K562 (cell line): ENCODE data around the gene NFILZ. TPM values are rescaled to one million over a fixed set of nuclear protein-coding genes. Genes with fewer than 3 reads are reported as not detected.

ENCODE experiments used
- ATAC-seq: fragments of 200-7000 bp; cut with Tn5 transposase; 3 replicates; pipeline ENCODE4 v1.9.1; 2020; ENCODE audit warnings: moderate library complexity
- BruUV-seq: library from RNA; stranded (reverse); fragments of 400-500 nt; replicated peaks from 2 replicates; lab custom pipeline; 2021; lab: Mats Ljungman, UMichigan
- CTCF ChIA-PET: fragments of 300-600 bp; formaldehyde crosslinking; extraction: SDS; loops from one replicate; lab custom pipeline; 2021; ENCODE audit warnings: low intra/inter-chr PET ratio; lab: Yijun Ruan, JAX
- POLR2A ChIA-PET: fragments of 300-600, 350-650 bp; sonication (Branson Sonifier 250); formaldehyde crosslinking; extraction: SDS; loops from one replicate; lab custom pipeline; 2021; ENCODE audit warnings: antibody characterized with exemption, inconsistent platforms; lab: Yijun Ruan, JAX
- DNase-seq, 4 experiments: peaks; one replicate each; pipeline versions ENCODE4 v3.0.0 to v3.0.0-alpha.2; 2011 to 2018; ENCODE audit warnings: low spot score in 3 of 4, mixed read lengths in 3 of 4; ENCODE audit errors: extremely low read depth in 1 of 4
- FAIRE-seq: peaks from 2 replicates; lab custom pipeline; 2011; peaks lifted over from hg19 to GRCh38; lab: Jason Lieb, UNC
- H2AFZ ChIP-seq: 2 replicates; pipeline ENCODE4 v1.6.0; 2011; ENCODE audit warnings: low read depth, low read length, control low read depth, inconsistent platforms
- H3K27ac ChIP-seq: fragments of 200-600 bp; 3 replicates; pipeline ENCODE4 v1.8.0; 2011; ENCODE audit warnings: low read depth, mild to moderate bottlenecking, control low read depth, inconsistent platforms, low read length, moderate library complexity, mixed read lengths; ENCODE audit errors: extremely low read depth
- H3K27me3 ChIP-seq, 2 experiments: fragments of 300-600 bp in 1 of 2; 2 replicates in 1 of 2; 3 replicates in 1 of 2; pipeline versions ENCODE4 v1.6.0 to v1.8.0; 2011; ENCODE audit warnings: inconsistent platforms in 2 of 2, low read length in 2 of 2, mild to moderate bottlenecking in 1 of 2, mixed read lengths in 1 of 2, moderate library complexity in 1 of 2; ENCODE audit not compliant: control insufficient read depth in 2 of 2, insufficient read depth in 2 of 2
- H3K36me3 ChIP-seq: fragments of 300-600 bp; 3 replicates; pipeline ENCODE4 v1.8.0; 2011; ENCODE audit warnings: mild to moderate bottlenecking, low read length, inconsistent platforms; ENCODE audit not compliant: control insufficient read depth, insufficient read depth
- H3K4me1 ChIP-seq, 2 experiments: fragments of 200-600 bp in 1 of 2; replicated peaks in 1 of 2; 2 replicates in 1 of 2; 3 replicates in 1 of 2; pipeline versions ENCODE4 v1.5.1 to v1.8.0; 2011; ENCODE audit warnings: inconsistent platforms in 2 of 2, low read length in 2 of 2, mild to moderate bottlenecking in 1 of 2, mixed read lengths in 1 of 2, moderate library complexity in 1 of 2; ENCODE audit not compliant: control insufficient read depth in 2 of 2, insufficient read depth in 2 of 2
- H3K4me2 ChIP-seq: 2 replicates; pipeline ENCODE4 v1.6.1; 2011; ENCODE audit warnings: low read length, control low read depth, inconsistent platforms, mixed read lengths; ENCODE audit not compliant: insufficient read depth
- H3K4me3 ChIP-seq: fragments of 200-600 bp; sonication (generic), shearing (Covaris generic); 2 replicates; pipeline ENCODE4 v1.5.1; 2016; ENCODE audit warnings: control low read depth, inconsistent platforms
- H3K79me2 ChIP-seq: fragments of 200-600 bp; 3 replicates; pipeline ENCODE4 v1.8.0; 2011; ENCODE audit warnings: low read length, inconsistent platforms; ENCODE audit not compliant: control insufficient read depth, insufficient read depth
- H3K9ac ChIP-seq, 2 experiments: 2 replicates each; pipeline versions ENCODE4 v1.6.0 to v1.6.1; 2011; ENCODE audit warnings: low read depth in 2 of 2, low read length in 2 of 2, control low read depth in 1 of 2, inconsistent platforms in 1 of 2, mild to moderate bottlenecking in 1 of 2, mixed read lengths in 1 of 2; ENCODE audit not compliant: insufficient read depth in 1 of 2
- H3K9me1 ChIP-seq: one replicate; pipeline ENCODE4 v1.6.0; 2011; ENCODE audit warnings: inconsistent platforms, mild to moderate bottlenecking, low read length, moderate library complexity; ENCODE audit not compliant: control insufficient read depth, insufficient read depth
- H3K9me3 ChIP-seq: replicated peaks from 2 replicates; pipeline ENCODE4 v1.5.1; 2011; ENCODE audit warnings: low read depth, low read length, inconsistent platforms; ENCODE audit not compliant: control insufficient read depth, insufficient read depth
- H4K20me1 ChIP-seq: replicated peaks from 2 replicates; pipeline ENCODE4 v1.6.1; 2011; ENCODE audit warnings: low read length, inconsistent platforms, mixed read lengths; ENCODE audit not compliant: control insufficient read depth, insufficient read depth
- CTCF ChIP-seq, 3 experiments: IDR thresholded peaks in 2 of 3; conservative IDR thresholded peaks in 1 of 3; 2 replicates each; pipeline ENCODE4 v1.5.1; 2011 to 2012; ENCODE audit warnings: low read length in 3 of 3, mild to moderate bottlenecking in 3 of 3, control low read depth in 2 of 3, improper control_type of control experiment in 1 of 3, inconsistent platforms in 1 of 3, low read depth in 1 of 3, mixed read lengths in 1 of 3, moderate library complexity in 1 of 3; ENCODE audit not compliant: insufficient read depth in 2 of 3
- NR2C2 ChIP-seq, 2 experiments: fragments of 200-800 bp in 1 of 2; sonication (Bioruptor generic) in 1 of 2; sonication (generic) in 1 of 2; formaldehyde crosslinking in 1 of 2; IDR thresholded peaks; 2 replicates each; pipeline versions ENCODE4 v1.6.1 to v1.8.0; 2016 to 2022; ENCODE audit warnings: mild to moderate bottlenecking in 1 of 2, missing compliant biosample characterization in 1 of 2, missing genetic modification characterization in 1 of 2, missing genetic modification reagents in 1 of 2
- WGBS: fragments of 100-300 bp; shearing (Covaris generic); methylation state at CpG from one replicate; pipeline ENCODE4 v1.1.6; 2016; ENCODE audit warnings: low coverage, mixed read lengths; ENCODE audit not compliant: insufficient coverage; ENCODE audit errors: missing lambda C conversion rate; 5-methylcytosine and 5-hydroxymethylcytosine counted together
- in situ Hi-C: fragments of 300-500 bp; cut with MboI; formaldehyde crosslinking; loops from 4 replicates; pipeline ENCODE4 v1.15.0; 2018; ENCODE audit warnings: inconsistent platforms, mixed read lengths
- intact Hi-C: fragments of 100-400 bp; cut with micrococcal nuclease; formaldehyde crosslinking; loops from 2 replicates; pipeline ENCODE4 v1.14.2; 2022
- polyA plus RNA-seq, 8 experiments: library from polyadenylated mRNA; depleted of rRNA in 4 of 8; stranded (reverse) in 5 of 8; unstranded in 3 of 8; fragments of >200 nt; fragmentation: Nextera tagmentation in 2 of 8; fragmentation: Illumina TruSeq in 1 of 8; extraction: Ambion mirVana in 2 of 8; extraction: Trizol in 1 of 8; gene quantifications; 2 replicates each; pipeline versions ENCODE4 v1.2.1 to v1.2.3, GENCODE V29; 2011 to 2014; ENCODE audit warnings: inconsistent platforms in 1 of 8, missing spikeins in 1 of 8
- total RNA-seq, 7 experiments: library from RNA; depleted of rRNA in 6 of 7; stranded (reverse); fragments of >200 nt in 6 of 7; fragmentation: Illumina TruSeq in 2 of 7; extraction: Trizol in 2 of 7; gene quantifications; 2 replicates each; pipeline versions ENCODE4 v1.2.1 to v1.2.3, GENCODE V29; 2011 to 2021; ENCODE audit warnings: low replicate concordance in 1 of 7

NFILZ gene
- total and polyA plus RNA-seq, 9 of the 15 experiments (the other 6 are each of a cell fraction or from before 2014, with no cell fraction given): not detected

GRCh38 chr19:8584965-8585893 lies 45.2 kb upstream of the NFILZ start:
- Histone ChIP-seq H3K36me3 (no peaks in the 10 kb centered on the region), H3K4me3 (no peak overlapping the region), H3K9me1 (no peaks in the 10 kb centered on the region), H4K20me1 (peaks cover 8% of the 10 kb centered on the region; the same call in 1 of the 2 replicates), H3K4me1 (peaks cover 0 to 31% of the 10 kb centered on the region in 2 experiments; a peak in 2 of 5 replicates), H3K9me3 (no peaks in the 10 kb centered on the region), H3K79me2 (no peaks in the 10 kb centered on the region), H3K9ac (no peak overlapping the region), H3K4me2 (no peak overlapping the region), H3K27me3 (peaks cover 9 to 28% of the 10 kb centered on the region in 2 experiments; a peak in 3 of 5 replicates), H2AFZ (no peak overlapping the region), H3K27ac (no peak overlapping the region)
- no peak for FAIRE-seq
- BruUV-seq: no TSS peak
- CTCF ChIA-PET: interaction anchor here (1.6 kb wide), 1 partner anchor 232 kb away, joined by 8 read pairs; no protein-coding TSS in a partner anchor
- no peak for ATAC-seq
- intact Hi-C loops (loop anchor here (5.0 kb wide), 1 partner anchor 58 kb away; no protein-coding TSS in a partner anchor), in situ Hi-C loops (no loop called here)
- no peak for DNase-seq
- POLR2A ChIA-PET: no interaction called here
- TF ChIP-seq CTCF (IDR thresholded peaks at IDR 0.05 in 2 of 3, conservative IDR thresholded peaks at IDR 0.05 in 1 of 3; ENCODE audit: insufficient read depth in 2 of 3, low read depth in 1 of 3, low read length in 3 of 3) (peak in 1 of 3 experiments; percentile 10; a peak in 1 of 6 replicates), NR2C2 (CRISPR knock-in tag; IDR thresholded peaks at IDR 0.05) (no peak), NR2C2 (tag; IDR thresholded peaks at IDR 0.05) (no peak)
- WGBS: 54% methylated on average over 40 of the region's 71 CpGs
